Measurements from ENCODE around the gene CPEB3. TPM values are rescaled to one million over a fixed set of nuclear protein-coding genes. Genes with fewer than 3 reads are reported as not detected.

Gene CPEB3
- total RNA-seq, 1 donor from 2014 or later: 2.8 TPM

- no peaks in the 10 kb centered on the region for H3K9me3 ChIP-seq
- H3K27ac ChIP-seq: no peak overlapping the region
- no peak overlapping the region for H3K4me3 ChIP-seq
- TF ChIP-seq CTCF (IDR thresholded peaks at IDR 0.05): no peak
- H3K4me1 ChIP-seq: no peaks in the 10 kb centered on the region
- intact Hi-C loops (cut with DNase I): no loop called here
- peaks cover 9 to 27% of the 10 kb centered on the region in 2 donors for H3K36me3 ChIP-seq
- H3K27me3 ChIP-seq: no peaks in the 10 kb centered on the region
- DNase-seq (ENCODE audit: low spot score in 2 of 2): no peak
These were observed 25.7 kb upstream of the CPEB3 start for GRCh38 chr10:92316610-92317009.

- TF ChIP-seq CTCF (IDR thresholded peaks at IDR 0.05): no peak
- intact Hi-C loops (cut with DNase I): no loop called here
- DNase-seq (ENCODE audit: low spot score in 2 of 2): no peak
- no peaks in the 10 kb centered on the region for H3K27me3 ChIP-seq
- no peak overlapping the region for H3K4me3 ChIP-seq
- no peaks in the 10 kb centered on the region for H3K9me3 ChIP-seq
- H3K36me3 ChIP-seq: peaks cover 9 to 29% of the 10 kb centered on the region in 2 donors
- H3K27ac ChIP-seq: no peak overlapping the region
- H3K4me1 ChIP-seq: no peaks in the 10 kb centered on the region
These were observed 22.9 kb upstream of the CPEB3 start for GRCh38 chr10:92313750-92314149.

DNA sequence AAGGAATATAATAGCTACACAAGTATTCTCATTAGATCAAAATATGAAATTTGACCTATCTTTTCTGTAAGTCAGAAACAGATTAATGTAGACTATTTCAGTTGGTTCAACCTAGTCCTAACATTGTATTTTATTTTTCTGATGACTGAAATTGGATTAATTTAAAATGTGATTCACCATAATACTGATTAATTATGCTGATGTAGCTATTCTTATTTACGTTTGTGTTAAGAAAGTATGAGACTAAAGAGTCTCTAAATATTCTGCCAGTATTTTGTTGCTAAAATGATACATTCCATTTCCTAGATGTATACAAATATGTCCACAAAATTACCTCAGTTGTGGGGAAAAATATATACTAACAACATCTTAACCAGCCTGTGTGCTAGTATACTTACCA lies 18.4 kb upstream of the CPEB3 start:
- TF ChIP-seq CTCF (IDR thresholded peaks at IDR 0.05): no peak
- no peak overlapping the region for H3K4me3 ChIP-seq
- peaks cover 4 to 16% of the 10 kb centered on the region in 2 donors for H3K36me3 ChIP-seq
- no peak overlapping the region for H3K27ac ChIP-seq
- H3K27me3 ChIP-seq: no peaks in the 10 kb centered on the region
- H3K9me3 ChIP-seq: no peaks in the 10 kb centered on the region
- intact Hi-C loops (cut with DNase I): no loop called here
- no peak for DNase-seq (ENCODE audit: low spot score in 2 of 2)
- no peaks in the 10 kb centered on the region for H3K4me1 ChIP-seq

DNA sequence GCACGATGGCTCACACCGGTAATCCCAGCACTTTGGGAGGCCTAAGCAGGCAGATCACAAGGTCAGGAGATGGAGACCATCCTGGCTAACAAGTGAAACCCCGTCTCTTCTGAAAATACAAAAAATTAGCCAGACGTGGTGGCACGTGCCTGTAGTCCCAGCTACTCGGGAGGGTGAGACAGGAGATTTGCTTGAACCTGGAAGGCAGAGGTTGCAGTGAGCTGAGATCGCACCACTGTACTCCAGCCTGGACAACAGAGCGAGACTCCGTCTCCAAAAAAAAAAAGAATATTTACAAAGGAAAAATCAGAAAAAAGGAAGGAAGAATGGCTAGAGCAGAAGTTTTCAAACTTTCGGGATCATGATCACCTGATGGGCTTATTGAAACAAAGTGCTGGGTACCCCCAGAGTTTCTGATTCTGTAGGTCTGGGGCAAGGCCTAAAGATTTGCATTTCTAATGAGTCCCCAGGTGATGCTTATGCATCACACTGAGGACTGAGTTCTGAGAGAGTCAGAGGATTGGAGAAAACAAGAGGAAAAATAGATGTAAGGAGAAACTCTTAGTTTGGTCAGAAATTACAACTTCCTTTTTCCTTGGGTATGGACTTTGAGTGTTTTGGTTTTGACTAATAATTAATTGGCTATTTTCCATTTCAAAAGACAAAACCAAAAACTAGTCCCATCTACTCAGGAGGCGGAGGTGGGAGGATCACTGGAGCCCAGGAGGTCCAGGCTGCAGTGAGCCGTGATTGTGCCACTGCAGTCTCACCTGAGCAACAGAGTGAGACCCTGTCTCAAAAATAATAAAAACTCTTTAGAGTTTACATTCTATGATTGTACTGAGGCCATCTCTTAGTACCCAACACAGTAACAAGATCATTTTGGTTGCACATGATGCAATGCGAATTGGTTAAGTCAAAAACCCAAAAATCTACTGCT lies 14.5 kb upstream of the CPEB3 start:
- intact Hi-C loops (cut with DNase I): no loop called here
- H3K27me3 ChIP-seq: no peaks in the 10 kb centered on the region
- H3K4me3 ChIP-seq: no peak overlapping the region
- DNase-seq (ENCODE audit: low spot score in 2 of 2): no peak
- no peaks in the 10 kb centered on the region for H3K4me1 ChIP-seq
- H3K36me3 ChIP-seq: peaks cover 0 to 4% of the 10 kb centered on the region in 2 donors
- no peak for TF ChIP-seq CTCF (IDR thresholded peaks at IDR 0.05)
- no peaks in the 10 kb centered on the region for H3K9me3 ChIP-seq
- H3K27ac ChIP-seq: no peak overlapping the region

GRCh38 chr10:92304061-92304460 lies 13.2 kb upstream of the CPEB3 start:
- no peak for TF ChIP-seq CTCF (IDR thresholded peaks at IDR 0.05)
- Histone ChIP-seq H3K27ac (no peak overlapping the region), H3K4me3 (no peak overlapping the region), H3K4me1 (no peaks in the 10 kb centered on the region), H3K27me3 (no peaks in the 10 kb centered on the region), H3K9me3 (no peaks in the 10 kb centered on the region), H3K36me3 (peaks cover 0 to 4% of the 10 kb centered on the region in 2 donors)
- intact Hi-C loops (cut with DNase I): no loop called here
- DNase-seq (ENCODE audit: low spot score in 2 of 2): no peak
